GM21367 (cell line): ENCODE data around the gene NBAS.
"Not testable (repeated sequence)": the region's sequence is repeated elsewhere in the genome, so short reads cannot be mapped to it uniquely, and the experiment has no call there.

ENCODE experiments used
- ATAC-seq: cut with Tn5 transposase; IDR thresholded peaks from one replicate; pipeline ENCODE4 v1.9.1; 2021; ENCODE audit not compliant: unreplicated experiment

Gene NBAS

GRCh38 chr2:15561574-15562344 lies 625 bp upstream of the NBAS start:
- peak; percentile 29 for ATAC-seq

- peak; percentile 35 for ATAC-seq
Observed at GRCh38 chr2:15560140-15560987, 770 bp downstream of the NBAS start.

- no peak for ATAC-seq
Observed at GRCh38 chr2:15559379-15560139, 1.6 kb downstream of the NBAS start.

- ATAC-seq: no peak
Observed at GRCh38 chr2:15557887-15558311, 3.2 kb downstream of the NBAS start.

GRCh38 chr2:15556311-15556930 lies 4.7 kb downstream of the NBAS start:
- ATAC-seq: no peak

GRCh38 chr2:15555760-15556193 lies 5.4 kb downstream of the NBAS start:
- ATAC-seq: no peak

GRCh38 chr2:15554525-15555218 lies 6.5 kb downstream of the NBAS start:
- ATAC-seq: no peak

- ATAC-seq: no peak
Observed at GRCh38 chr2:15553951-15554350, 7.2 kb downstream of the NBAS start.

GRCh38 chr2:15553519-15553918 lies 7.6 kb downstream of the NBAS start:
- no peak for ATAC-seq

- no peak for ATAC-seq
Observed at GRCh38 chr2:15548974-15549373, 12.2 kb downstream of the NBAS start.

GRCh38 chr2:15547115-15547876 lies 13.8 kb downstream of the NBAS start:
- no peak for ATAC-seq

- no peak for ATAC-seq
Observed at GRCh38 chr2:15546297-15547098, 14.6 kb downstream of the NBAS start.

- no peak for ATAC-seq
Observed at GRCh38 chr2:15544227-15544626, 16.9 kb downstream of the NBAS start.

GRCh38 chr2:15543541-15543940 lies 17.6 kb downstream of the NBAS start:
- no peak for ATAC-seq

GRCh38 chr2:15543053-15543452 lies 18.1 kb downstream of the NBAS start:
- no peak for ATAC-seq

- ATAC-seq: not testable (repeated sequence)
Observed at GRCh38 chr2:15542269-15542668, 18.9 kb downstream of the NBAS start.

GRCh38 chr2:15540523-15540922 lies 20.6 kb downstream of the NBAS start:
- ATAC-seq: not testable (repeated sequence)

- ATAC-seq: peak; percentile 87
Observed at GRCh38 chr2:15539999-15540398, 21.1 kb downstream of the NBAS start.

GRCh38 chr2:15538792-15539191 lies 22.3 kb downstream of the NBAS start:
- no peak for ATAC-seq
